Esophagus squamous epithelium (tissue), 5 donors: Measurements from ENCODE around the gene TSEN2. TPM values are rescaled to one million over a fixed set of nuclear protein-coding genes. Genes with fewer than 3 reads are reported as not detected.
"Not testable (repeated sequence)": the region's sequence is repeated elsewhere in the genome, so short reads cannot be mapped to it uniquely, and the experiment has no call there.

Experiments used
- DNase-seq: peaks from one replicate; lab custom pipeline; 2025; lab: John Stamatoyannopoulos, UW
- H3K27ac ChIP-seq, 4 donors: fragments of 200-600 bp; sonication (generic); one replicate each; pipeline ENCODE4 v1.5.1; 2016 to 2019; ENCODE audit warnings: mild to moderate bottlenecking in 1 of 4
- H3K27me3 ChIP-seq, 4 donors: fragments of 200-600 bp; sonication (generic); 1 replicate in 3 of 4; 2 replicates in 1 of 4; pipeline versions ENCODE4 v1.5.1 to v1.6.0; 2017 to 2021; ENCODE audit warnings: antibody characterized with exemption in 1 of 4
- H3K36me3 ChIP-seq, 3 donors: fragments of 200-600 bp; sonication (generic); one replicate each; pipeline ENCODE4 v1.5.1; 2016 to 2019
- H3K4me1 ChIP-seq, 3 donors: fragments of 200-600 bp; sonication (generic); one replicate each; pipeline ENCODE4 v1.5.1; 2017 to 2019
- H3K4me3 ChIP-seq, 4 donors: fragments of 200-600 bp; sonication (generic); 1 replicate in 3 of 4; 2 replicates in 1 of 4; pipeline ENCODE4 v1.5.1; 2016 to 2019; ENCODE audit warnings: mild to moderate bottlenecking in 2 of 4, moderate library complexity in 1 of 4
- H3K9me3 ChIP-seq, 3 donors: fragments of 200-600 bp; sonication (generic); one replicate each; pipeline ENCODE4 v1.5.1; 2016 to 2019
- POLR2A ChIP-seq, 4 donors: fragments of 450-650 bp; IDR thresholded peaks; one replicate each; pipeline ENCODE4 v1.6.1; 2017; ENCODE audit warnings: antibody characterized with exemption in 4 of 4, mild to moderate bottlenecking in 4 of 4, moderate library complexity in 3 of 4
- WGBS, 2 donors: methylation state at CpG; one replicate each; pipeline ENCODE4 v1.1.5; 2018; 5-methylcytosine and 5-hydroxymethylcytosine counted together
- intact Hi-C: fragments of 100-400 bp; cut with DNase I; formaldehyde crosslinking; loops from one replicate; pipeline ENCODE4 v1.15.0; 2022
- total RNA-seq, 4 donors: library from RNA; depleted of rRNA; stranded (reverse); fragments of >200 nt; gene quantifications; one replicate each; pipeline ENCODE4 v1.1.0, GENCODE V29; 2016
- TF ChIP-seq, protein P1 (sequence below), 6 experiments: fragments of 450-650 bp in 4 of 6; fragments of 200-600 bp in 2 of 6; sonication (generic) in 2 of 6; IDR thresholded peaks; one replicate each; pipeline ENCODE4 v1.5.1; 2016 to 2019; ENCODE audit warnings: antibody characterized with exemption in 6 of 6, mild to moderate bottlenecking in 4 of 6, moderate library complexity in 4 of 6
- donor health status: DM: yes; HTN: yes; CAD: no.

TSEN2 gene
- total RNA-seq, 4 donors from 2014 or later, result 13.6 to 29.6 (median 14.3) TPM

DNA sequence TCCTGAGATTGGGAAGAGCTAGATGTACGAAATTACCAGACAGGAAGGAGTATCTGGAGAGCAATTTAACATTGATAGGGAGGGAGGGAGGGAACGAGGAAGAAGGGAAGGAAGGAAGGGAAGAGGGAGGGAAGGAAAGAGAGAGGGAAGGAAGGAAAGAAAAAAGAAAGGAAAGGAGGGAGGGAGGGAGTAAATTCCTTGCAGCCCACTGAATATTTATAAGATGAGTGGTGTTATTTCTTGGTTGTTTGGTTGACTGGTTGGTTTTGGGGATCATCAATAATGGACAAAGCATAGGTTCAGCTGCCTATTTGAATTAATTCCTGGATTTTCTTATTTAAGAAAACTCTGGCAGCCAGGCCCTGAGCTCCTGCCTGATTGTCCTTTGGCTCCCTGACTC, 15.5 kb upstream of the TSEN2 start:
- no peaks in the 10 kb centered on the region for H3K36me3 ChIP-seq
- 50 to 77% methylated on average over 2 of the region's 2 CpGs for WGBS, 2 donors

DNA sequence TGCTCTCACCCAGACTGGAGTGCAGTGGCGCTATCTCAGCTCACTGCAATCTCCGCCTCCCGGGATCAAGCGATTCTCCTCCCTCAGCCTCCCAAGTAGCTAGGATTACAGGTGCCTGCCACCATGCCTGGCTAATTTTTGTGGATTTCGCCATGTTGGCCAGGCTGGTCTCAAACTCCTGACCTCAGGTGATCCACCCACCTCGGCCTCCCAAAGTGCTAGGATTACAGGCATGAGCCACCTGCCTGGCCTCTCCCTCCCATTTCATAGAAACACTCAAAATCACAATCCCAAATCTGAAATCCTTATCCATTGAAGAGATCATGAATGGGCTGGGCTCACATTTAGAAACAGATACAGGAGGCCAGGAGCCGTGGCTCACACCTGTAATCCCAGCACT, 15.1 kb upstream of the TSEN2 start:
- intact Hi-C loops, H3K9me3 ChIP-seq, H3K4me1 ChIP-seq, H3K27me3 ChIP-seq, H3K4me3 ChIP-seq, H3K27ac ChIP-seq, H3K36me3 ChIP-seq, DNase-seq: not testable (repeated sequence)
- 65 to 100% methylated on average over 4 of the region's 7 CpGs for WGBS, 2 donors

More for the DNA sequence above, 15.5 kb upstream of the TSEN2 start:
- no peak for DNase-seq
- intact Hi-C loops, result no loop called here
- H3K9me3 ChIP-seq, result no peaks in the 10 kb centered on the region
- no peaks in the 10 kb centered on the region for H3K4me1 ChIP-seq
- no peak overlapping the region for H3K27ac ChIP-seq
- H3K4me3 ChIP-seq, result no peak overlapping the region
- H3K27me3 ChIP-seq, result no peaks in the 10 kb centered on the region
- TF ChIP-seq POLR2A (IDR thresholded peaks at IDR 0.05), result no peak
- TF ChIP-seq, protein P1, sequence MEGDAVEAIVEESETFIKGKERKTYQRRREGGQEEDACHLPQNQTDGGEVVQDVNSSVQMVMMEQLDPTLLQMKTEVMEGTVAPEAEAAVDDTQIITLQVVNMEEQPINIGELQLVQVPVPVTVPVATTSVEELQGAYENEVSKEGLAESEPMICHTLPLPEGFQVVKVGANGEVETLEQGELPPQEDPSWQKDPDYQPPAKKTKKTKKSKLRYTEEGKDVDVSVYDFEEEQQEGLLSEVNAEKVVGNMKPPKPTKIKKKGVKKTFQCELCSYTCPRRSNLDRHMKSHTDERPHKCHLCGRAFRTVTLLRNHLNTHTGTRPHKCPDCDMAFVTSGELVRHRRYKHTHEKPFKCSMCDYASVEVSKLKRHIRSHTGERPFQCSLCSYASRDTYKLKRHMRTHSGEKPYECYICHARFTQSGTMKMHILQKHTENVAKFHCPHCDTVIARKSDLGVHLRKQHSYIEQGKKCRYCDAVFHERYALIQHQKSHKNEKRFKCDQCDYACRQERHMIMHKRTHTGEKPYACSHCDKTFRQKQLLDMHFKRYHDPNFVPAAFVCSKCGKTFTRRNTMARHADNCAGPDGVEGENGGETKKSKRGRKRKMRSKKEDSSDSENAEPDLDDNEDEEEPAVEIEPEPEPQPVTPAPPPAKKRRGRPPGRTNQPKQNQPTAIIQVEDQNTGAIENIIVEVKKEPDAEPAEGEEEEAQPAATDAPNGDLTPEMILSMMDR (IDR thresholded peaks at IDR 0.05), result no peak

DNA sequence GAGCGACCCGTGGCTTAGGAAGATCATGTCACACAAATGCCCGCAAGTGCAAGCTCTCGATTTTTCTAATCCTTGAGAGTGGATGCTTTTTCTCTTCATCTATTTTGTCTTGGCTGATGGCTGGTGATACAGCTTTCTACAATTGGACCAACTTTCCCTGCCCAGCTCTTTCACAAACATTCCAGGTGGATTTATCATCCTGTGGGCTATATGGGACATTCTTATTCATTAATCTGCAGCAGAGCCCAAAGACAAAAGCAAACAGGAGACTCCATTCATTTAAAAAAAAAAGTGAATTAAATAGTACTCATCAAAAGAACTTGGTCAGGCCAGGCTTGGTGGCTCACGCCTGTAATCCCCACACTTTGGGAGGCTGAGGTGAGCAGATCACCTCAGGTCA, 14.2 kb upstream of the TSEN2 start:
- intact Hi-C loops, result loop anchor here (10.0 kb wide), 1 partner anchor 185 kb away; the partner anchor contains the start of gene PPARG
- no peaks in the 10 kb centered on the region for H3K4me1 ChIP-seq
- no peak for TF ChIP-seq POLR2A (IDR thresholded peaks at IDR 0.05)
- TF ChIP-seq, protein P1 (IDR thresholded peaks at IDR 0.05), result no peak
- H3K36me3 ChIP-seq, result no peaks in the 10 kb centered on the region
- no peak overlapping the region for H3K27ac ChIP-seq
- DNase-seq, result no peak
- H3K27me3 ChIP-seq, result no peaks in the 10 kb centered on the region
- 56 to 92% methylated on average over 4 to 5 of the region's 5 CpGs for WGBS, 2 donors
- no peak overlapping the region for H3K4me3 ChIP-seq
- H3K9me3 ChIP-seq, result no peaks in the 10 kb centered on the region

DNA sequence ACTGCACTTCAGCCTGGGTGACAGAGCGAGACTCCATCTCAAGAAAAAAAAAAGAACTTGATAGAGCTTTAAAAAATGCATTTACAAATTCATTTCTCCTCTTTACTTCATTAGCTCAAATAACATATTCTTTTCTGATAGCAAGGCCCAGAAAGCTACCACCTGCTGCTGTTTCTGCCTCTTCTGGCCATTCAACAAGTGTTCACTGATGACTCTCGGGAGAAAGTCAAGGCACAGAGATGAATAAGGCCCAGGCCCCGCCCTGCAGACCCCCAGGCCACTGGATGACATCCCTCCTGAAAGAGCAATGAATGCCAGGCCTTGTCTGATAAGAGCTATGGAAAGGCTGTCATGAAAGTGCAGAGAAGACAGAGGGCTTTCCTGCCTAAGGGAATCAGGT, 13.6 kb upstream of the TSEN2 start:
- H3K27me3 ChIP-seq, result no peaks in the 10 kb centered on the region
- no peak overlapping the region for H3K4me3 ChIP-seq
- intact Hi-C loops, result loop anchor here (10.0 kb wide), 1 partner anchor 186 kb away; the partner anchor contains the start of gene PPARG
- no peak overlapping the region for H3K27ac ChIP-seq
- 86 to 95% methylated on average over 2 to 3 of the region's 3 CpGs for WGBS, 2 donors
- TF ChIP-seq, protein P1 (IDR thresholded peaks at IDR 0.05), result no peak
- no peak for TF ChIP-seq POLR2A (IDR thresholded peaks at IDR 0.05)
- no peaks in the 10 kb centered on the region for H3K36me3 ChIP-seq
- DNase-seq, result no peak
- H3K4me1 ChIP-seq, result peaks cover 0 to 2% (median 0%) of the 10 kb centered on the region in 3 donors
- no peaks in the 10 kb centered on the region for H3K9me3 ChIP-seq

DNA sequence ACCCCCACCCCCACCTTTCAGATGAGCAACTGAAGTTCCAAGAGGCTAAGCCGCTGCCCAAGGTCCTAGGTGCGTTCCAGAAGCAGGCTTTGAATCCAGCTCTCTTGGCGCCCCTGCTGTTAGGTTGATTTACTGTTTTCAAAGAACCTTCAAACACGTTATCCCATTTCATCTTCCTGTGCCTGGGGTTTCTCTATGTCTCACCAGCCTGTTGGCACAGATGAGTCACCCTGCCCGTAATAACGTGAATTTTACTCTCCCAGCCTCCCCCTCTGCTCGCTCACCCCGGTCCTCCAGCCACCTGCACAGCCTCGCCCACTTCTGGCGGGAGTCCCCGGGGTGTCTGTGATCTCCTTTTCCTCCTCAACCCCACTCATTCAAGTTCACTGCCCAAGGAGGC, 13.0 kb upstream of the TSEN2 start:
- 32 to 51% methylated on average over 11 of the region's 11 CpGs for WGBS, 2 donors
- intact Hi-C loops, result loop anchor here (10.0 kb wide), 1 partner anchor 186 kb away; the partner anchor contains the start of gene PPARG
- Histone ChIP-seq H3K27ac (no peak overlapping the region), H3K9me3 (no peaks in the 10 kb centered on the region), H3K4me3 (no peak overlapping the region), H3K36me3 (no peaks in the 10 kb centered on the region), H3K4me1 (peaks cover 0 to 7% (median 0%) of the 10 kb centered on the region in 3 donors), H3K27me3 (no peaks in the 10 kb centered on the region)
- no peak for TF ChIP-seq POLR2A (IDR thresholded peaks at IDR 0.05)
- TF ChIP-seq, protein P1 (IDR thresholded peaks at IDR 0.05), result no peak
- no peak for DNase-seq
